Uterus (tissue), 4 donors: Measurements from ENCODE around the gene KRTAP10-10. TPM values are rescaled to one million over a fixed set of nuclear protein-coding genes. Genes with fewer than 3 reads are reported as not detected.

Experiments used
- DNase-seq, 2 donors: peaks; one replicate each; pipeline ENCODE4 v3.0.0-alpha.2; 2019 to 2020
- H3K27ac ChIP-seq, 2 donors: fragments of 200-600 bp; sonication (generic); 1 replicate in 1 of 2; 2 replicates in 1 of 2; pipeline ENCODE4 v1.5.1; 2016 to 2018
- H3K27me3 ChIP-seq, 2 donors: fragments of 200-600 bp; sonication (generic); one replicate each; pipeline ENCODE4 v1.5.1; 2018 to 2019; ENCODE audit warnings: control low read depth in 1 of 2
- H3K36me3 ChIP-seq, 2 donors: fragments of 200-600 bp; sonication (generic); one replicate each; pipeline ENCODE4 v1.5.1; 2019; ENCODE audit warnings: control low read depth in 1 of 2
- H3K4me1 ChIP-seq, 2 donors: fragments of 200-600 bp; sonication (generic); one replicate each; pipeline ENCODE4 v1.5.1; 2018 to 2019; ENCODE audit warnings: control low read depth in 1 of 2
- H3K4me3 ChIP-seq, 2 donors: fragments of 200-600 bp; sonication (generic); 1 replicate in 1 of 2; 2 replicates in 1 of 2; pipeline ENCODE4 v1.5.1; 2018 to 2019; ENCODE audit warnings: mild to moderate bottlenecking in 1 of 2
- H3K9me3 ChIP-seq, 2 donors: fragments of 200-600 bp; sonication (generic); one replicate each; pipeline ENCODE4 v1.5.1; 2019; ENCODE audit warnings: control low read depth in 1 of 2
- POLR2A ChIP-seq, 2 donors: fragments of 450-650 bp; IDR thresholded peaks; one replicate each; pipeline ENCODE4 v1.6.1; 2016; ENCODE audit warnings: antibody characterized with exemption in 2 of 2, mild to moderate bottlenecking in 1 of 2, moderate library complexity in 1 of 2
- intact Hi-C: fragments of 100-400 bp; cut with DNase I; formaldehyde crosslinking; loops from one replicate; pipeline ENCODE4 v1.15.1; 2023; ENCODE audit warnings: low total_unique reads
- total RNA-seq, 4 donors: library from RNA; depleted of rRNA in 3 of 4; stranded (reverse); fragments of >200 nt in 3 of 4; gene quantifications; one replicate each; pipeline versions ENCODE4 v1.1.0 to v1.2.4, GENCODE V29; 2014 to 2023
- TF ChIP-seq, protein P1 (sequence below), 4 experiments: fragments of 200-600 bp in 2 of 4; fragments of 450-650 bp in 2 of 4; sonication (generic) in 2 of 4; IDR thresholded peaks; one replicate each; pipeline ENCODE4 v1.5.1; 2016 to 2019; ENCODE audit warnings: antibody characterized with exemption in 4 of 4, mild to moderate bottlenecking in 2 of 4, moderate library complexity in 1 of 4
- donor health status: DM: yes; HTN: yes; CAD: no.

KRTAP10-10 gene
- total RNA-seq, 4 donors from 2014 or later, result not detected

DNA sequence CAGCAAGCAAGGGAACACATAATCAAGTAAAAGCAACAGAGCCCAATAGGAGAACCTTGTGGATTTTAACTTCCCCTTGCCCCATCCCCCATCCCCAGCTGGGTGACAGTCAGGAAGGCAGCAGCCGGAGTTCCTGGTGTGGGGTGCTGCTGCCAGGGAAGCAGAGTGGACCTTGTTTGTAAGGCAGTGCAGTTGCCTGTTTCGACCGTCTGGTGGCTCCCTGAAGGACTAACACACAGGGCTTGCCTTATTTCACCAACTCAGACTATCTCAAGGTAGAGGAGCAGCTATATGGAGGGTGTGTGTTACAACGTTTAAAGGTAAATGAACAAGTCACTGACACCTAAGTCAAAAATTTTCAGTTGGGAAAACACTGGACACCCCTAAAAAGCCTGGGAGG, 18.7 kb upstream of the KRTAP10-10 start:
- intact Hi-C loops, result no loop called here
- TF ChIP-seq, protein P1, sequence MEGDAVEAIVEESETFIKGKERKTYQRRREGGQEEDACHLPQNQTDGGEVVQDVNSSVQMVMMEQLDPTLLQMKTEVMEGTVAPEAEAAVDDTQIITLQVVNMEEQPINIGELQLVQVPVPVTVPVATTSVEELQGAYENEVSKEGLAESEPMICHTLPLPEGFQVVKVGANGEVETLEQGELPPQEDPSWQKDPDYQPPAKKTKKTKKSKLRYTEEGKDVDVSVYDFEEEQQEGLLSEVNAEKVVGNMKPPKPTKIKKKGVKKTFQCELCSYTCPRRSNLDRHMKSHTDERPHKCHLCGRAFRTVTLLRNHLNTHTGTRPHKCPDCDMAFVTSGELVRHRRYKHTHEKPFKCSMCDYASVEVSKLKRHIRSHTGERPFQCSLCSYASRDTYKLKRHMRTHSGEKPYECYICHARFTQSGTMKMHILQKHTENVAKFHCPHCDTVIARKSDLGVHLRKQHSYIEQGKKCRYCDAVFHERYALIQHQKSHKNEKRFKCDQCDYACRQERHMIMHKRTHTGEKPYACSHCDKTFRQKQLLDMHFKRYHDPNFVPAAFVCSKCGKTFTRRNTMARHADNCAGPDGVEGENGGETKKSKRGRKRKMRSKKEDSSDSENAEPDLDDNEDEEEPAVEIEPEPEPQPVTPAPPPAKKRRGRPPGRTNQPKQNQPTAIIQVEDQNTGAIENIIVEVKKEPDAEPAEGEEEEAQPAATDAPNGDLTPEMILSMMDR (IDR thresholded peaks at IDR 0.05), result no peak
- no peak for TF ChIP-seq POLR2A (IDR thresholded peaks at IDR 0.05)
- no peak overlapping the region for H3K4me3 ChIP-seq
- no peaks in the 10 kb centered on the region for H3K27me3 ChIP-seq
- H3K4me1 ChIP-seq, result no peaks in the 10 kb centered on the region
- H3K9me3 ChIP-seq, result no peaks in the 10 kb centered on the region
- H3K27ac ChIP-seq, result no peak overlapping the region
- DNase-seq, result no peak
- no peaks in the 10 kb centered on the region for H3K36me3 ChIP-seq

GRCh38 chr21:44618909-44619308, 18.2 kb upstream of the KRTAP10-10 start:
- Histone ChIP-seq H3K27ac (no peak overlapping the region), H3K27me3 (no peaks in the 10 kb centered on the region), H3K4me1 (no peaks in the 10 kb centered on the region), H3K4me3 (no peak overlapping the region), H3K9me3 (no peaks in the 10 kb centered on the region), H3K36me3 (no peaks in the 10 kb centered on the region)
- intact Hi-C loops, result no loop called here
- DNase-seq, result no peak
- TF ChIP-seq POLR2A (IDR thresholded peaks at IDR 0.05), result no peak
- TF ChIP-seq, protein P1 (IDR thresholded peaks at IDR 0.05), result no peak

DNA sequence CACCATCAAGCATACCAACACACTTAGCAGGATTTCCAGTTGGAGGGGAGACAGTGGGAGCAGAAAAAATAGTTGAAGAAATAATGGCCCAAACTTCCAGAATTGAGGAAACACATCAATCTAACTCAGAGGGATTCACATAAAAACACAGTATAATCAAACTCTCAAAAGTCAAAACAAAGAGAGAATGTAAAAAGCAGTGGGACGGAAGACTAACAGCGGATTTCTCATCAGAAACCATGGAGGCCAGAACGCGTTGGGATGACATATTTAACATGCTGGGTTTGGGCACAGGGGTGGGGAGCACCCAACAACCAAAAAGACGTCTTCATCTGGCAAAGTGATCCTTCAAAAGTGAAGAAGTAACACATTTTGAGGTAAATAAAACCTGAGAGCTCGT, 17.3 kb upstream of the KRTAP10-10 start:
- Histone ChIP-seq H3K27ac (no peak overlapping the region), H3K36me3 (no peaks in the 10 kb centered on the region), H3K4me1 (no peaks in the 10 kb centered on the region), H3K9me3 (no peaks in the 10 kb centered on the region), H3K4me3 (no peak overlapping the region), H3K27me3 (no peaks in the 10 kb centered on the region)
- TF ChIP-seq POLR2A (IDR thresholded peaks at IDR 0.05), result no peak
- TF ChIP-seq, protein P1 (IDR thresholded peaks at IDR 0.05), result no peak
- intact Hi-C loops, result no loop called here
- no peak for DNase-seq

DNA sequence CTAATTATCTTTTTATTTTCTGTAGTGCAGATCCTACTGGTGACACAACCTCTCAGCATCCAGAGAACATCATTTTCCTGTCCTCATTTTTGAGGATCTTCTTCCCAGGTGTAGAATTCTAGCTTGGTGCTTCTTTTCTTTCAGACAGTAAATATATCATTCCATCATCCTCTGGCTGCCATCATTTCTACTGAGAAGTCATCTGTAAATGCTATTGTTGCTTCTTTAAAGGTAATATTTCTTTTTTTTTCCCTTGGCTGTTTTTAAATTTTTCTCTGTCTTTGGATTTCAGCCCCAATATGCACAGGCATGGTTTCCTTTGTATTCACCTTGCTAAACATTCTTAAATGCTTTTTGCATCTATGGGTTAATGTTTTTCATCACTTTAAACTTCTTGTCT, 13.6 kb upstream of the KRTAP10-10 start:
- no peak overlapping the region for H3K27ac ChIP-seq
- TF ChIP-seq POLR2A (IDR thresholded peaks at IDR 0.05), result no peak
- TF ChIP-seq, protein P1 (IDR thresholded peaks at IDR 0.05), result no peak

GRCh38 chr21:44625756-44626155, 11.4 kb upstream of the KRTAP10-10 start:
- H3K4me3 ChIP-seq, result no peak overlapping the region
- intact Hi-C loops, result no loop called here
- TF ChIP-seq, protein P1 (IDR thresholded peaks at IDR 0.05), result no peak
- TF ChIP-seq POLR2A (IDR thresholded peaks at IDR 0.05), result no peak
- DNase-seq, result no peak
- H3K27ac ChIP-seq, result no peak overlapping the region
- no peaks in the 10 kb centered on the region for H3K36me3 ChIP-seq
- no peaks in the 10 kb centered on the region for H3K9me3 ChIP-seq
- H3K4me1 ChIP-seq, result no peaks in the 10 kb centered on the region
- no peaks in the 10 kb centered on the region for H3K27me3 ChIP-seq

More for the DNA sequence above, 13.6 kb upstream of the KRTAP10-10 start:
- Histone ChIP-seq H3K36me3 (no peaks in the 10 kb centered on the region), H3K9me3 (no peaks in the 10 kb centered on the region), H3K4me3 (no peak overlapping the region), H3K4me1 (no peaks in the 10 kb centered on the region), H3K27me3 (no peaks in the 10 kb centered on the region)
- DNase-seq, result no peak
- intact Hi-C loops, result no loop called here
